Ovary (tissue), 9 donors: ENCODE measurements around the gene LMAN2L. TPM values are rescaled to one million over a fixed set of nuclear protein-coding genes. Genes with fewer than 3 reads are reported as not detected.

Source experiments
- DNase-seq, 5 donors: peaks; one replicate each; pipeline ENCODE4 v3.0.0-alpha.2; 2019 to 2020
- H3K27ac ChIP-seq, 2 donors: fragments of 200-600 bp; one replicate each; pipeline versions ENCODE4 v1.5.1 to v1.8.0; 2019 to 2022
- H3K27me3 ChIP-seq: fragments of 200-600 bp; one replicate; pipeline ENCODE4 v1.8.0; 2022
- H3K36me3 ChIP-seq: fragments of 200-600 bp; sonication (generic); one replicate; pipeline ENCODE4 v1.5.1; 2019
- H3K4me1 ChIP-seq: one replicate; pipeline ENCODE4 v1.8.1; 2013; ENCODE audit warnings: mild to moderate bottlenecking, moderate library complexity; ENCODE audit not compliant: insufficient read depth
- H3K4me3 ChIP-seq: fragments of 200-600 bp; sonication (generic); one replicate; pipeline ENCODE4 v1.5.1; 2017
- H3K9me3 ChIP-seq, 2 donors: fragments of 200-600 bp in 1 of 2; sonication (generic) in 1 of 2; one replicate each; pipeline versions ENCODE4 v1.5.1 to v1.8.1; 2013 to 2019; ENCODE audit warnings: mild to moderate bottlenecking in 1 of 2, moderate library complexity in 1 of 2
- CTCF ChIP-seq, 3 donors: fragments of 450-650 bp in 2 of 3; fragments of 200-600 bp in 1 of 3; IDR thresholded peaks; one replicate each; pipeline versions ENCODE4 v1.5.1 to v1.8.0; 2016 to 2022; ENCODE audit warnings: antibody characterized with exemption in 3 of 3, mild to moderate bottlenecking in 1 of 3
- EP300 ChIP-seq: sonication (generic); formaldehyde crosslinking; IDR thresholded peaks from one replicate; pipeline ENCODE4 v1.6.1; 2017; ENCODE audit warnings: antibody characterized with exemption
- POLR2A ChIP-seq: fragments of 450-650 bp; IDR thresholded peaks from one replicate; pipeline ENCODE4 v1.6.1; 2017; ENCODE audit warnings: antibody characterized with exemption, mild to moderate bottlenecking, moderate library complexity
- WGBS, 3 donors: extraction: QIAGEN DNeasy Blood & Tissue Kit in 1 of 3; methylation state at CpG; one replicate each; pipeline versions ENCODE4 v1.1.5 to v1.1.7; 2013 to 2017; 5-methylcytosine and 5-hydroxymethylcytosine counted together
- intact Hi-C, 4 donors: fragments of 100-400 bp; cut with DNase I; formaldehyde crosslinking; loops; one replicate each; pipeline versions ENCODE4 v1.11.0 to v1.15.1; 2022 to 2023
- polyA plus RNA-seq, 2 donors: library from polyadenylated mRNA; stranded (reverse); fragments of 200-250 nt in 1 of 2; fragments of 350-450 nt in 1 of 2; fragmentation: Illumina TruSeq in 1 of 2; extraction: RNeasy Lipid Tissue Mini Kit (QIAGEN cat#74804) in 1 of 2; gene quantifications; one replicate each; pipeline ENCODE4 v1.2.3, GENCODE V29; 2013 to 2014
- total RNA-seq, 7 donors: library from RNA; depleted of rRNA in 2 of 7; stranded (reverse); fragments of >200 nt in 2 of 7; fragmentation: NEBNext Ultra II Directional in 3 of 7; extraction: Animal tissue kit (Norgen Biotek cat#: 25700) in 3 of 7; gene quantifications; one replicate each; pipeline versions ENCODE4 v1.1.0 to v1.2.4, GENCODE V29; 2016 to 2023
- donor health status: DM: no; HTN: no; CAD: no; lungs with moderate emphysema.
- donor health status: DM: no; HTN: no; CAD: no.
- donor health status: Bipolar disorder and iron deficiency.
- donor health status: DM: yes; HTN: yes; CAD: no.
- donor health status: DM: no; HTN: no; CAD: no.
- donor health status: DM: yes; HTN: yes; CAD: no.

The LMAN2L gene
- total and polyA plus RNA-seq, 9 donors, result 14.8 to 41.6 (median 23.1) TPM

DNA sequence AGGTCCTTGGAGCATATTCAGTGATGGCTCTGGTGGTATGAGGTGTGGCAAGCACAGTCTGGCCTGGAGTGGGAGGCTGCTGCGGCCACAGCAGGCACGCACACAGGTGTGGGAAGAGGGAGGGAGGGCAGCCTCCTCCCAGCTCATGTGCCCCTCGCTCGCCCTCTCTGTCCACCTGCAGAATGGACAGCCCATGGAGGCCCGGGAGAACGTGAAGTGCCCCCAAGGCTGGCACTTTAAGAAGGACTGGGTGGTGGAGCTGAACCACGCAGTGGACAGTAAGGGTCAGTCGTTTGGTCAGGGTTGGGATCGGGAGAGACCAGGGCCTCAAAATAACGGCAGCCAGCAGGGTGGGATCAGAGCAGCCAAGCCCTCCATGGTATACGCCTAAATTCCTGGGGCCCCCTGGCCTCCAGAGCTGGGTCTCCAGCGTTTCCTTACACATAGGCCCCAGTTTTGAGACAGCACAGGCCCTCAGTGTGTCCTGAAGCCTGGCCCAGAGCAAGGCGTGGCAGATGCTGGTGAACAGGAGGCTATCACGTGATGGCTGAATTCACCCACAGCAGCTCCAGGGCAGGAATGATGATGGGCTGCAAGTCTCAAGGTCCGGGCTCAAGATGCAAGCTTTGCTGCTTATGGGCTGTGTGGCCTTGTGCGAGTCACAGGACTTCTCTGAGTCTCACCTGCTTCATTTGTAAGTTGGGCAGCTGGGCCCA, 49.4 kb downstream of the LMAN2L start:
- no peaks in the 10 kb centered on the region for H3K36me3 ChIP-seq
- intact Hi-C loops, result no loop called here
- TF ChIP-seq EP300, result no peak
- no peak for TF ChIP-seq POLR2A
- no peak for TF ChIP-seq CTCF (IDR thresholded peaks at IDR 0.05)
- H3K27me3 ChIP-seq, result no peaks in the 10 kb centered on the region
- peaks cover 4% of the 10 kb centered on the region for H3K4me1 ChIP-seq
- no peaks in the 10 kb centered on the region for H3K9me3 ChIP-seq
- DNase-seq, result no peak
- 89 to 92% (median 89%) methylated on average over 13 to 16 of the region's 16 CpGs for WGBS, 3 donors
- H3K27ac ChIP-seq, result no peak overlapping the region
- H3K4me3 ChIP-seq, result no peak overlapping the region

- DNase-seq, result no peak
- H3K9me3 ChIP-seq, result no peaks in the 10 kb centered on the region
- 92 to 94% (median 93%) methylated on average over 14 of the region's 14 CpGs for WGBS, 3 donors
- no peaks in the 10 kb centered on the region for H3K27me3 ChIP-seq
- intact Hi-C loops, result no loop called here
- no peak for TF ChIP-seq CTCF (IDR thresholded peaks at IDR 0.05)
- TF ChIP-seq POLR2A, result no peak
- no peak for TF ChIP-seq EP300
- no peak overlapping the region for H3K27ac ChIP-seq
- H3K4me1 ChIP-seq, result peaks cover 9% of the 10 kb centered on the region
- no peak overlapping the region for H3K4me3 ChIP-seq
- no peaks in the 10 kb centered on the region for H3K36me3 ChIP-seq
These were observed 50.4 kb downstream of the LMAN2L start for GRCh38 chr2:96689431-96689991.

DNA sequence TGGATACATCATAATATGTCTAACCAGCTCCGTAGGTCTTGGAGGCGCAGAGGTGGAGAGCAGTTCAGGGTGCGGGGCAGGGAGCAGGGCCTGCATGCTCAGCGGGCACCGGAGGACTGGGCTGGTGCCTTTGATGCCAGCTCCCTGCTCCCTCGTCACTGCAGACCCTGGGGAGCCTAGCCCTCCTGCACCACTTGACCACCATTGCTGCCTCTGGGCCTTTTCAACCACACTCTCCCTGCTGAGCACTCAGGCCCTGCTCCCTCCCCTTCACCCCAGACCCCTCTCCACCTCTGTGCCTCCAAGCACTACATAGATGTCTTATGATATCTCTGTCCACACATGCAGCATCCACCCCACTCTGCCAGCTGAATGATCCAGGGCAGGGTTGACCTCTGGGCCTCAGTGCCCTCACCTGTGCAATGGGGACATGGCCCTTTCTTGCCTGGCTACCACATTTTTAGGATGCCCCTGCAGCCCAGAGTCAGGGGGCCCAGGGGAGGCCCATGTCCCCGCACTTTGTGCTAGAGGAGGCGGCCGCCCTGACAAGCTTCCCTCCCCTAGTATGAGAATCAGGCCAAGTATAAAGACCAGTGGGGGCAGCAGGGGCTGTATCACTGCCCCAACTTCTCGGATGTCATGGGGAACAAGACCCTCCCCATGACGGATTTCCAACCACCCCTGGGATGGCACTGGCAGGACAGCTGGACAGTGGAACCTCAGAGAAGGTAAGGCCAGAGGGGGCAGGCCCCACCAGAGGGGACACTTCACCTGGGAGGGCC, 51.0 kb downstream of the LMAN2L start:
- Histone ChIP-seq H3K9me3 (no peaks in the 10 kb centered on the region), H3K27ac (no peak overlapping the region), H3K4me3 (no peak overlapping the region), H3K4me1 (peaks cover 9% of the 10 kb centered on the region), H3K27me3 (no peaks in the 10 kb centered on the region), H3K36me3 (no peaks in the 10 kb centered on the region)
- DNase-seq, result no peak
- TF ChIP-seq POLR2A, result no peak
- TF ChIP-seq CTCF (IDR thresholded peaks at IDR 0.05), result no peak
- TF ChIP-seq EP300, result no peak
- intact Hi-C loops, result no loop called here
- WGBS, 3 donors, result 93 to 95% (median 94%) methylated on average over 11 of the region's 11 CpGs

- no peaks in the 10 kb centered on the region for H3K36me3 ChIP-seq
- peaks cover 9% of the 10 kb centered on the region for H3K4me1 ChIP-seq
- no peak overlapping the region for H3K27ac ChIP-seq
- no peak overlapping the region for H3K4me3 ChIP-seq
- TF ChIP-seq EP300, result no peak
- no peak for TF ChIP-seq CTCF (IDR thresholded peaks at IDR 0.05)
- TF ChIP-seq POLR2A, result no peak
- H3K27me3 ChIP-seq, result no peaks in the 10 kb centered on the region
- H3K9me3 ChIP-seq, result no peaks in the 10 kb centered on the region
- intact Hi-C loops, result no loop called here
- WGBS, 3 donors, result 53 to 67% (median 55%) methylated on average over 27 of the region's 27 CpGs
- DNase-seq, result no peak
These were observed 51.9 kb downstream of the LMAN2L start for GRCh38 chr2:96687711-96688640.
